Endothelial cell of umbilical vein (primary cell): Measurements from ENCODE around the gene ZSWIM6. TPM values are rescaled to one million over a fixed set of nuclear protein-coding genes. Genes with fewer than 3 reads are reported as not detected.

Source experiments
- BruUV-seq: library from RNA; stranded (reverse); fragments of 400-500 nt; replicated peaks from 2 replicates; lab custom pipeline; 2021; lab: Mats Ljungman, UMichigan
- CTCF ChIA-PET: fragments of 300-600, 350-600 bp; sonication (Branson Sonifier 250); formaldehyde crosslinking; loops from one replicate; lab custom pipeline; 2021; ENCODE audit warnings: antibody characterized with exemption, inconsistent platforms; lab: Charles Lee
- POLR2A ChIA-PET: fragments of 300-600, 350-600 bp; sonication (Branson Sonifier 250); formaldehyde crosslinking; loops from one replicate; lab custom pipeline; 2021; ENCODE audit warnings: antibody characterized with exemption, inconsistent platforms; lab: Charles Lee
- DNase-seq: peaks from one replicate; pipeline ENCODE4 v3.0.0-alpha.2; 2011; ENCODE audit warnings: low read depth, low spot score
- FAIRE-seq: peaks from 2 replicates; lab custom pipeline; 2011; peaks lifted over from hg19 to GRCh38; lab: Jason Lieb, UNC
- H2AFZ ChIP-seq: 2 replicates; pipeline ENCODE4 v1.6.0; 2012; ENCODE audit warnings: low read depth, low read length, control low read depth, inconsistent platforms
- H3K27ac ChIP-seq: 2 replicates; pipeline ENCODE4 v1.5.1; 2011; ENCODE audit warnings: low read depth, mild to moderate bottlenecking, control low read depth, low read length, moderate library complexity; ENCODE audit not compliant: insufficient read depth
- H3K27me3 ChIP-seq, 2 experiments: 2 replicates each; pipeline versions ENCODE4 v1.6.0 to v1.6.1; 2011; ENCODE audit warnings: low read length in 2 of 2, mixed read lengths in 1 of 2; ENCODE audit not compliant: control insufficient read depth in 2 of 2, insufficient read depth in 2 of 2
- H3K36me3 ChIP-seq, 2 experiments: 2 replicates in 1 of 2; 3 replicates in 1 of 2; pipeline ENCODE4 v1.5.1; 2011; ENCODE audit warnings: low read length in 2 of 2, mild to moderate bottlenecking in 1 of 2, moderate library complexity in 1 of 2; ENCODE audit not compliant: control insufficient read depth in 2 of 2, insufficient read depth in 2 of 2; ENCODE audit errors: extremely low read depth in 1 of 2
- H3K4me1 ChIP-seq: 3 replicates; pipeline ENCODE4 v1.5.1; 2011; ENCODE audit warnings: mild to moderate bottlenecking, low read length; ENCODE audit not compliant: control insufficient read depth, insufficient read depth; ENCODE audit errors: extremely low read depth
- H3K4me2 ChIP-seq: 2 replicates; pipeline ENCODE4 v1.6.1; 2011; ENCODE audit warnings: low read length, control low read depth, mixed read lengths; ENCODE audit not compliant: insufficient read depth
- H3K4me3 ChIP-seq, 3 experiments: fragments of 200-600 bp in 1 of 3; sonication (generic), shearing (Covaris generic) in 1 of 3; replicated peaks in 1 of 3; 2 replicates each; pipeline ENCODE4 v1.5.1; 2011 to 2016; ENCODE audit warnings: control low read depth in 3 of 3, low read length in 3 of 3, mild to moderate bottlenecking in 2 of 3, inconsistent platforms in 1 of 3, low read depth in 1 of 3, moderate library complexity in 1 of 3; ENCODE audit not compliant: insufficient read depth in 1 of 3
- H3K79me2 ChIP-seq: 2 replicates; pipeline ENCODE4 v1.6.0; 2012; ENCODE audit warnings: low read length, inconsistent platforms; ENCODE audit not compliant: control insufficient read depth, insufficient read depth
- H3K9ac ChIP-seq: replicated peaks from 2 replicates; pipeline ENCODE3; 2011; ENCODE audit warnings: low read length, control low read depth; ENCODE audit not compliant: insufficient read depth; ENCODE audit errors: extremely low read depth
- H3K9me1 ChIP-seq: replicated peaks from 3 replicates; pipeline ENCODE4 v1.6.0; 2011; ENCODE audit warnings: mild to moderate bottlenecking, low read length; ENCODE audit not compliant: control insufficient read depth, insufficient read depth; ENCODE audit errors: extremely low read depth
- H3K9me3 ChIP-seq: replicated peaks from 2 replicates; pipeline ENCODE4 v1.5.1; 2012; ENCODE audit warnings: low read length, inconsistent platforms; ENCODE audit not compliant: control insufficient read depth, insufficient read depth
- H4K20me1 ChIP-seq: replicated peaks from 2 replicates; pipeline ENCODE3; 2011; ENCODE audit warnings: mild to moderate bottlenecking, low read length; ENCODE audit not compliant: control insufficient read depth, insufficient read depth; ENCODE audit errors: extremely low read depth
- CTCF ChIP-seq, 2 donors: IDR thresholded peaks; 1 replicate in 1 of 2; 2 replicates in 1 of 2; pipeline ENCODE4 v1.5.1; 2011; ENCODE audit warnings: low read length in 2 of 2, mild to moderate bottlenecking in 2 of 2, moderate library complexity in 2 of 2, control low read depth in 1 of 2, inconsistent platforms in 1 of 2, low read depth in 1 of 2; ENCODE audit not compliant: insufficient read depth in 1 of 2; ENCODE audit errors: extremely low read depth in 1 of 2
- EZH2 ChIP-seq: IDR thresholded peaks from 2 replicates; pipeline ENCODE4 v1.6.1; 2012; ENCODE audit warnings: borderline replicate concordance, low read depth, mild to moderate bottlenecking, moderate library complexity, low read length, inconsistent platforms; ENCODE audit not compliant: severe bottlenecking
- FOS ChIP-seq: IDR thresholded peaks from 2 replicates; pipeline ENCODE4 v1.6.1; 2011; ENCODE audit warnings: mild to moderate bottlenecking, low read length, moderate library complexity, borderline replicate concordance; ENCODE audit not compliant: insufficient read depth
- GATA2 ChIP-seq: IDR thresholded peaks from 2 replicates; pipeline ENCODE4 v1.7.0; 2011; ENCODE audit warnings: low read depth, mild to moderate bottlenecking, moderate library complexity, mixed read lengths, low read length; ENCODE audit not compliant: insufficient read length, insufficient read depth
- JUN ChIP-seq: IDR thresholded peaks from 2 replicates; pipeline ENCODE4 v1.6.1; 2011; ENCODE audit warnings: borderline replicate concordance, low read depth; ENCODE audit not compliant: insufficient read length, insufficient read depth
- MAX ChIP-seq: IDR thresholded peaks from 2 replicates; pipeline ENCODE4 v1.6.1; 2011; ENCODE audit not compliant: insufficient read depth, insufficient read length
- MYC ChIP-seq: IDR thresholded peaks from one replicate; pipeline ENCODE4 v1.6.1; 2011; ENCODE audit warnings: mild to moderate bottlenecking, low read depth, low read length
- POLR2A ChIP-seq: IDR thresholded peaks from 2 replicates; pipeline ENCODE4 v1.6.1; 2012; ENCODE audit warnings: low read depth, mild to moderate bottlenecking, control low read depth, low read length
- POLR2AphosphoS5 ChIP-seq: IDR thresholded peaks from 2 replicates; pipeline ENCODE4 v1.6.1; 2012; ENCODE audit warnings: low read depth, mild to moderate bottlenecking, control low read depth, low read length, moderate library complexity; ENCODE audit not compliant: insufficient read depth
- dilution Hi-C: fragments of 300-500 bp; cut with MboI; formaldehyde crosslinking; loops from one replicate; pipeline ENCODE4 v1.15.0; 2019; ENCODE audit warnings: low sequenced_read_pairs; ENCODE audit not compliant: extremely low pct_ligation_motif_present
- intact Hi-C: fragments of 100-400 bp; cut with micrococcal nuclease; formaldehyde crosslinking; loops from one replicate; pipeline ENCODE4 v1.10.0; 2022
- polyA plus RNA-seq, 4 experiments: library from polyadenylated mRNA; depleted of rRNA in 3 of 4; stranded (reverse) in 3 of 4; unstranded in 1 of 4; fragments of >200 nt; gene quantifications; 2 replicates each; pipeline versions ENCODE4 v1.2.1 to v1.2.3, GENCODE V29; 2011 to 2012; ENCODE audit warnings: missing spikeins in 1 of 4
- total RNA-seq: library from RNA; stranded (reverse); gene quantifications from 2 replicates; pipeline ENCODE4 v1.2.3, GENCODE V29; 2021

ZSWIM6 gene
- total and polyA plus RNA-seq, 2 donors (not counting 3 experiments of a cell fraction or from before 2014, with no cell fraction given), result 14.9 to 25.3 TPM

DNA sequence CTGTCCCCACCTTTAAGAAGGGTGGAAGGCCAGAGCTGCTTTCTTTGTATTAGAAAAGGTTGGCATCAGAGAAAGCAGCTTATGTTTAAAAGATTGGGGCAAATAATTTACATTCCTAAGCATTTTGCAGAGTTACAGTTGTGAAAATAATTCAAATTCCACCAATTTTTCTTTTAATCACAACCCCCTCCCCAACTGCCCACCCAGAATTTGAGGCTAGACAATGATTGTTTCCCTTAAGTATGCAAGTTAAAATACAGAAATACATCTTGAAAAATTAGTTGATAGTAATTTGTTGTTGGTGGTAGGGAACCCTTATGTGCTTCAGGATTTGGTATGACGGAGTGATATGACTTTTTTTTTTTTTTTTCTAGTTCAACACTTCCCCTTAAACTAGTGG is 133.0 kb downstream of the ZSWIM6 start:
- DNase-seq (no peak), FAIRE-seq (no peak)
- dilution Hi-C loops, result no loop called here
- H3K9me3 ChIP-seq, result no peaks in the 10 kb centered on the region
- H3K9me1 ChIP-seq, result no peaks in the 10 kb centered on the region
- no peak overlapping the region for H3K27ac ChIP-seq
- H3K9ac ChIP-seq, result no peak overlapping the region
- H3K4me3 ChIP-seq, result no peak overlapping the region
- CTCF ChIA-PET, result interaction anchor here (1.6 kb wide), 1 partner anchor 61 kb away, joined by 4 read pairs; no protein-coding TSS in a partner anchor
- H3K27me3 ChIP-seq, result no peaks in the 10 kb centered on the region
- H3K4me1 ChIP-seq, result no peaks in the 10 kb centered on the region
- TF ChIP-seq POLR2A (no peak), JUN (no peak), MAX (no peak), GATA2 (no peak), FOS (no peak), POLR2AphosphoS5 (no peak), MYC (no peak), EZH2 (no peak), CTCF (IDR thresholded peaks at IDR 0.05; ENCODE audit: extremely low read depth in 1 of 2, insufficient read depth in 1 of 2, low read depth in 1 of 2, low read length in 2 of 2) (no peak)
- H3K4me2 ChIP-seq, result no peak overlapping the region
- H4K20me1 ChIP-seq, result peaks cover 36% of the 10 kb centered on the region
- no peaks in the 10 kb centered on the region for H3K36me3 ChIP-seq
- peaks cover 92% of the 10 kb centered on the region for H3K79me2 ChIP-seq
- no peak overlapping the region for H2AFZ ChIP-seq
- intact Hi-C loops, result no loop called here
- BruUV-seq, result no TSS peak
- POLR2A ChIA-PET, result no interaction called here
